HUES6 (cell line): ENCODE results near the gene ATXN1.
A peak's percentile ranks its signal among the peaks of the same experiment; 100 is the strongest.

Experiments used
- H3K27ac ChIP-seq: 2 replicates; pipeline ENCODE4 v1.7.0; 2013; ENCODE audit warnings: low read depth, mild to moderate bottlenecking, low read length, inconsistent platforms
- H3K27me3 ChIP-seq: 2 replicates; pipeline ENCODE4 v1.6.1; 2013; ENCODE audit warnings: low read length; ENCODE audit not compliant: control insufficient read depth, insufficient read depth
- H3K36me3 ChIP-seq: 2 replicates; pipeline ENCODE4 v1.6.1; 2013; ENCODE audit warnings: low read length; ENCODE audit not compliant: control insufficient read depth, insufficient read depth
- H3K4me1 ChIP-seq: 2 replicates; pipeline ENCODE4 v1.6.1; 2013; ENCODE audit warnings: low read length; ENCODE audit not compliant: control insufficient read depth, insufficient read depth
- H3K4me3 ChIP-seq: 2 replicates; pipeline ENCODE4 v1.5.1; 2013; ENCODE audit warnings: low read depth, low read length
- H3K9ac ChIP-seq: one replicate; pipeline ENCODE4 v1.6.1; 2013; ENCODE audit warnings: mild to moderate bottlenecking, low read length
- H3K9me3 ChIP-seq: 2 replicates; pipeline ENCODE4 v1.6.1; 2013; ENCODE audit warnings: low read depth, low read length; ENCODE audit not compliant: control insufficient read depth, insufficient read depth

The ATXN1 gene

GRCh38 chr6:16767765-16768476 is 6.7 kb upstream of the ATXN1 start:
- Histone ChIP-seq H3K36me3 (no peaks in the 10 kb centered on the region), H3K4me1 (peaks cover 34% of the 10 kb centered on the region), H3K9ac (no peak overlapping the region), H3K27me3 (no peaks in the 10 kb centered on the region), H3K4me3 (no peak overlapping the region), H3K9me3 (no peaks in the 10 kb centered on the region), H3K27ac (no peak overlapping the region)

- Histone ChIP-seq H3K9me3 (no peaks in the 10 kb centered on the region), H3K9ac (no peak overlapping the region), H3K4me1 (peaks cover 34% of the 10 kb centered on the region), H3K27me3 (peaks cover 7% of the 10 kb centered on the region), H3K36me3 (no peaks in the 10 kb centered on the region), H3K4me3 (no peak overlapping the region), H3K27ac (no peak overlapping the region)
Observed at GRCh38 chr6:16766836-16767745, 5.8 kb upstream of the ATXN1 start.

GRCh38 chr6:16766043-16766536 is 4.8 kb upstream of the ATXN1 start:
- peaks cover 34% of the 10 kb centered on the region for H3K4me1 ChIP-seq
- H3K36me3 ChIP-seq, result no peaks in the 10 kb centered on the region
- H3K27ac ChIP-seq, result no peak overlapping the region
- H3K9me3 ChIP-seq, result no peaks in the 10 kb centered on the region
- H3K4me3 ChIP-seq, result no peak overlapping the region
- peaks cover 7% of the 10 kb centered on the region for H3K27me3 ChIP-seq
- H3K9ac ChIP-seq, result no peak overlapping the region

- Histone ChIP-seq H3K4me3 (no peak overlapping the region), H3K9ac (no peak overlapping the region), H3K27ac (no peak overlapping the region), H3K4me1 (peaks cover 28% of the 10 kb centered on the region), H3K36me3 (no peaks in the 10 kb centered on the region), H3K9me3 (no peaks in the 10 kb centered on the region), H3K27me3 (peaks cover 7% of the 10 kb centered on the region)
Observed at GRCh38 chr6:16765235-16765634, 4.0 kb upstream of the ATXN1 start.

- no peaks in the 10 kb centered on the region for H3K36me3 ChIP-seq
- H3K27ac ChIP-seq, result no peak overlapping the region
- H3K4me1 ChIP-seq, result peaks cover 21% of the 10 kb centered on the region
- peaks cover 7% of the 10 kb centered on the region for H3K27me3 ChIP-seq
- no peak overlapping the region for H3K4me3 ChIP-seq
- no peaks in the 10 kb centered on the region for H3K9me3 ChIP-seq
- H3K9ac ChIP-seq, result no peak overlapping the region
Observed at GRCh38 chr6:16764188-16764950, 3.1 kb upstream of the ATXN1 start.

- H3K4me3 ChIP-seq, result peak overlapping the region; percentile 81
- H3K9me3 ChIP-seq, result no peaks in the 10 kb centered on the region
- H3K9ac ChIP-seq, result peak overlapping the region; percentile 64
- H3K27me3 ChIP-seq, result peaks cover 13% of the 10 kb centered on the region
- H3K4me1 ChIP-seq, result peaks cover 24% of the 10 kb centered on the region
- H3K27ac ChIP-seq, result no peak overlapping the region
- no peaks in the 10 kb centered on the region for H3K36me3 ChIP-seq
Observed at GRCh38 chr6:16762550-16763477, 1.6 kb upstream of the ATXN1 start.

- H3K9ac ChIP-seq, result peak overlapping the region; percentile 64
- peaks cover 23% of the 10 kb centered on the region for H3K4me1 ChIP-seq
- peaks cover 13% of the 10 kb centered on the region for H3K27me3 ChIP-seq
- H3K27ac ChIP-seq, result no peak overlapping the region
- H3K9me3 ChIP-seq, result no peaks in the 10 kb centered on the region
- peak overlapping the region; percentile 81 for H3K4me3 ChIP-seq
- no peaks in the 10 kb centered on the region for H3K36me3 ChIP-seq
Observed at GRCh38 chr6:16762268-16762549, 949 bp upstream of the ATXN1 start.

GRCh38 chr6:16761471-16762267 is 409 bp upstream of the ATXN1 start:
- Histone ChIP-seq H3K36me3 (no peaks in the 10 kb centered on the region), H3K4me3 (peak overlapping the region; percentile 81), H3K9me3 (no peaks in the 10 kb centered on the region), H3K27me3 (peaks cover 13% of the 10 kb centered on the region), H3K4me1 (peaks cover 19% of the 10 kb centered on the region), H3K27ac (no peak overlapping the region), H3K9ac (peak overlapping the region; percentile 64)

- Histone ChIP-seq H3K27ac (no peak overlapping the region; the same call in 1 of the 2 replicates), H3K4me1 (peaks cover 16% of the 10 kb centered on the region), H3K27me3 (peaks cover 13% of the 10 kb centered on the region), H3K4me3 (peak overlapping the region; percentile 81), H3K36me3 (no peaks in the 10 kb centered on the region), H3K9me3 (no peaks in the 10 kb centered on the region), H3K9ac (peak overlapping the region; percentile 83)
Observed at GRCh38 chr6:16759646-16760515, 1.4 kb downstream of the ATXN1 start.
